NCI-H345 treated with DMSO at 0.1 percent for 48 hours (cell line): Measurements from ENCODE around the gene GPR6.
A peak's percentile ranks its signal among the peaks of the same experiment; 100 is the strongest.

Experiments used
- DNase-seq: peaks from one replicate; lab custom pipeline; 2025; ENCODE audit not compliant: unreplicated experiment; lab: John Stamatoyannopoulos, UW

The GPR6 gene, protein sequence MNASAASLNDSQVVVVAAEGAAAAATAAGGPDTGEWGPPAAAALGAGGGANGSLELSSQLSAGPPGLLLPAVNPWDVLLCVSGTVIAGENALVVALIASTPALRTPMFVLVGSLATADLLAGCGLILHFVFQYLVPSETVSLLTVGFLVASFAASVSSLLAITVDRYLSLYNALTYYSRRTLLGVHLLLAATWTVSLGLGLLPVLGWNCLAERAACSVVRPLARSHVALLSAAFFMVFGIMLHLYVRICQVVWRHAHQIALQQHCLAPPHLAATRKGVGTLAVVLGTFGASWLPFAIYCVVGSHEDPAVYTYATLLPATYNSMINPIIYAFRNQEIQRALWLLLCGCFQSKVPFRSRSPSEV

DNA sequence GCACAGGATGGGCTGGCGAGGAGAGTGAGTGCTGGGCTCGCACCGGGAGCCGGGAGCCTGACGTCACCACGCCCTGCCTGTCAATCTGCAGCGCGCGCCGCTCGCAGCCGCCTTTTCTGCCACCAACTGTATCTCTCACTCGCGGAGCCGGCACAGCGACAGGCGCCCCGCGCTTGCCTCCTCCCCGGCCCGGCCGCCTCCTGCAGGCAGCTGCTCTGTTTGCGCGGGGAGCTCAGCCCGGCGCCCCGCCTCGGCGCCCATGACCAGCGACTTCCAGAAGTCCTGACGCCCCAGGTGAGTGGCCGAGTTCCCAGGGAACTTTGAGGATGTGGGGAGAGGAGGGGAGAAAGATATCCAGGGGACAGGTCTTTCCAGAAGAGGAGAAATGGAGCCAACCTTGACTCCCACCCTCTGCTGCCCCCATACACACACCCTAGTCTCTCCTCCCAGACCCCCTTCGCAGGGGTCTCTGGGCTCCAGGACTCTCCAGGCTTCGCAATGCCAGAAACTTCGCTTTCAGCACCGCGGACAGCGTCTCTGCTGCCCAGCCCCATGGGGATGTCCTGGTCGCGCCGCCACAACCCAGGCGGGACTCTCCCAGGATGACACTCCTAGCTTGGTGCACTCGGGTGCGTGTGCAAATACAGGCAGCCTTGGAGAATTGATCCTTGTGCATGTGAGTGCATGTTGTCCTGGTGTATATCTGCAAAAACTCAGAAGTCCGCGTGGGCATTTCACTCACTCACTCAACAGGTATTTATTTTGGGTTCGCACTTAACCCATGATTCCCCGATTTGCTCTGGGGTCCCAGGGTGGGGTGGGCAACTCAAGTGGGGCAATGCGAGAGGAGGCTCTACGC is at the start of gene GPR6:
Gene GPR6 (plus strand): TSS at position 138 of the 859 bp plus-strand sequence. CDS start 802 bp downstream, outside the sequence.
- peak; percentile 83 for DNase-seq

DNA sequence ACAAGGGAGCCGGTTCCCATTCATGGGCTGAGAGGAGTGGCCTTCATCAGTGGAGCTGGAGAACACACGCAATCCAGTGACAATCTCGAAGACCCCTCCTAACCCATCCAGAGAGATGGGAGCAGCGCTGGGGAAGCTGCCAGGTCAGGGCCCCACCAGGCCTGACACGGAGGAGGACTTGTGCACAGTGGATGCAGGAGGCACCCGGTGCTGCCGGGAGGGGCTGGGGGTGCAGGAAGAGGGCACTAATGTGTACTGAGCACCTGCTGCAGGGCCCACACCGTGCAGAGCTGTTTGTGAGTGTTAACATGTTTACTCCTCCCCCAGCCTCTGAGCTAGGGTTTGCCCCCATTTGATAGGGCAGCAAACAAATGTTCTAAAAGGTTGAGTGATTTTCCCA is 43.8 kb upstream of the GPR6 start:
- no peak for DNase-seq

DNA sequence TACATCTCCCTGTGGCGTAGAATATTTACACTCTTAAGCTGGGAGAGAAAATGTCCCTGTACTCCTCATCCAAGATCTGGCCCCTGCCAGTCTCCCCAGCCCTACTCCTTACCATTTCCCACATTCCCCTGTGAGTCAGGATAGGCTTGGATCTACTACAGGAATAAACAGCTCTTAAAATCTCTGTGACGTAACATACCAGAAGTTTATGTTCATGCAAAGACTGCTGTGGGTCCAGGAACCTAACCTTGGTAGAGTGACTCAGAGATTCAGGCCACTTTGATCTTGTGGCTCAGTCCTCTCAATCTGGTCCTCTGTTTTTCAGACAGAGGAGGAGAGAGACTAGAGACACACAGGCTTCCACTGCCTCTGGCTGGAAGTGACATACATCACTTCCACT is 38.5 kb upstream of the GPR6 start:
- no peak for DNase-seq

DNA sequence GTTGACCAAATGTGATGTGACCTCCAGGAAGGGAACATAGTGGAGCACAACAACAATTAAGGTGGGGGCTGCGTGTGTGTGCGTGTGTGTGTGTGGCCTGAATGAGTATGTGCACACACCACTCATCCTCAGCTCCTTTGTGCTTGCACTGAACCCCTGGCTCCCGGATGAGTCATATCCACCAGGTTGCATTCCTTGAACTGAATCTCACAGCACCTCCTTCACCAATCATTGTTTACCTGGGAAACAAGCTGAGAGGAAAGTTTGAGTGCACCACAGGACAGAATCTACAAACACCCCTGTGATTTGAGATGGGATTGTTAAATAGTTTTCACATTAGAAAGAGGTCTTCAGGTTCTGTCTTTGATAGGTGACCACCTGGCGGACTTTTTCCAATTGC is 33.7 kb upstream of the GPR6 start:
- no peak for DNase-seq

DNA sequence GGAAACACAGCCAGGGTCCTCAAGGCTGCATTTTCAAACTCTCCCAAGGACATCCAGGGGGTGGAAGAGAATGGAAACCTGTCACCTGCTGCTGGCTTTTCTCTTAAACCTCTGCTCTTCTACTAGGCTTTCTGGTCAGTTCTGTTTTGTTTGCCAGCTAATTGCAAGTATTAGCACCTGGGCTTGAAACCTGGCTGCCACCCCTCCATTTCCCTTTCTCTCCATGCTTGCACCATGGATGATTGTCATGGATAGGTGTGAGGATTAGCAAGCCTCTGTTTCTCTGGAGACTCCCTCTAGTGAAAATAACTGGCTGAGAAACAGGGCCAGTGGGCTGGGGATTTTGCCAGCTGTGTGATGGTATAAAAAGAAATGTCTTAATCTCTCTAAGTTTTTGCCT is 33.0 kb upstream of the GPR6 start:
- no peak for DNase-seq

DNA sequence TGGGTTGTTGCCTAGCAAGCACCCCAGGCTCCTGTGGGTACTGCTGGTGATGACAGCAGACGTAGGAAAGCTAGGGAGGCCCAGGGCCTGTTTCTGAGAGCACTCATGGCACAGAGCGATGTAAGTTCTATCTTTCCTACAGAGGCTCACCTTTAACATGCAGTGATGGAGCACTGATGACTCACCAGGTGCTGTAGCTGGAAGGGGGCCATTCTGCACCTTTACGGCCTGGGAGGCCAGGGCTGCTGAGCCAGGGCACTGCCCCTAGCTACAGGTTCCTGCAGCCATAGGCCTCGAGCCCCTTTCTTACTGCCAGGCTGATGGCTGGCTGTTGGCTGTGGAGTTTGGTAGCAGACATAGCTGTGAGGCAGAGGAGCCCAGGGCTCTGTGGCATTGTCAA is 31.1 kb upstream of the GPR6 start:
- no peak for DNase-seq

DNA sequence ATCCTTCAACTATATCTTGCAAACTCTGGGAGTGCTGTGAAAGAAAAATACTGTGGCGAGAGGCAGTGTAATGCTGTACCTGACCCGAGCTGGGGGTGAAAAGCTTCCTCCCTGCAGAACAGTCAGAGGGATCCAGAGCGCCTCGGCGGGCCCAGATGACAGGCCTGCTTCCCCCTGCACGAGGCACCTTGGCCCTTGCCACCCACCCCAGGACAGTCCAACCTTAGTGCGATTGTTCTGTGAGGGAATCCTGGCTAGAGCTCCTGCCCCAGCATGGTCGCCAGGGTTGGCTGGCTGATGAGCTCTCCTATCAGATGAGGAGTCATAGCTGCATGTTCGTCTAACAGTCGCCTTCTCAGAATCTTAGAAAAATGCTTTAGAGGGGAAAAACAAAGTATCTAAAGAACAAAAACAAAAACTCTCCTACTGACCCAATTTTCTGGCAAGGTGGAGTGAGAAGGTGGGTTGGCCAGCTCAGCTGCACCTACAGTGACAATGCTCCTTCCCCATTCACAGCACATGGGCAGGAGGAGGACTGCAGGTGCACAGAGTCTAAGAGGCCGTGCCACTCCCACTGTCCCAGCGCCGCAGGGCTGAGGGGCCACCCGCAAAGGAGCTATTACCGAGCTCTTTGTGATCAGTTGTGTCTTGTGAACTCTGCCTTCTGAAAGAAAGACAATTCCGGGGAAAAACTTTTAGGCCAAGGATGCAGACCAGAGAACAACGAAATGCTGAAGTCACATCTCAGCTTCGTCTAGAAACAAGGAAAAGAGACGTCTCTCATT is 28.6 kb upstream of the GPR6 start:
- DNase-seq = no peak

DNA sequence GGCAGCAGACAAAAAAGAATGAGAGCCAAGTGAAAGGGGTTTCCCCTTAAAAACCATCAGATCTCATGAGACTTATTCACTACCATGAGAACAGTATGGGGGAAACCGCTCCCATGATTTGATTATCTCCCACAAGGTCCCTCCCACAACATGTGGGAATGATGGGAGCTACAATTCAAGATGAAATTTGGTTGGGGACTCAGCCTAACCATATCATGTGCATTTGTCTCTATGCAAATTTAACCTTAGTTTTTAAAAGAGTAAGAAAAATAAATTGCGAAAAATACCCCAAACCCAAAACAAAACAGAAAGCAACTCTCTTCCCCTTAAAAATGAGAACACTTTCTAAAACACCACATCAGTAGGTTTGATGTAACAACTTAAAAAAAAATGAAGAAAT is 22.6 kb upstream of the GPR6 start:
- no peak for DNase-seq

DNA sequence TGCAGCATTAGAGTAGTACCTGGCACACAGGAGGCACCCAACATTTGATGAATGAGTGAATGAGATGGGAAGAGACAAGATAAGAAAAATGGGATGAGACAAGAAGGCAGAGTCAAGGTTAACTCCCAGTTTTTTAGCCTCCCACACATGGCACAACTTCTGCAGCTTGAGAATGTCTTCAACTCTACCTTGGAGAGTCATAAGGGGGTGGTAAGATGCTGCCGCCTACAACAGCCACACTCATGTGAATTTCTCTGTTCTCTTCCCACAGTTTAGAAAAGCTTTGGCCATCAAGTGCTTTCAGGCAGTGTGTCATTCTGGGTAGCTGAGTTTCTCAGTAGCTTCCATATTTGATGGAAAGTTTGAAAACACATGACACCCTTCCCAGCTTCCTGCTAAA is 19.5 kb upstream of the GPR6 start:
- no peak for DNase-seq

DNA sequence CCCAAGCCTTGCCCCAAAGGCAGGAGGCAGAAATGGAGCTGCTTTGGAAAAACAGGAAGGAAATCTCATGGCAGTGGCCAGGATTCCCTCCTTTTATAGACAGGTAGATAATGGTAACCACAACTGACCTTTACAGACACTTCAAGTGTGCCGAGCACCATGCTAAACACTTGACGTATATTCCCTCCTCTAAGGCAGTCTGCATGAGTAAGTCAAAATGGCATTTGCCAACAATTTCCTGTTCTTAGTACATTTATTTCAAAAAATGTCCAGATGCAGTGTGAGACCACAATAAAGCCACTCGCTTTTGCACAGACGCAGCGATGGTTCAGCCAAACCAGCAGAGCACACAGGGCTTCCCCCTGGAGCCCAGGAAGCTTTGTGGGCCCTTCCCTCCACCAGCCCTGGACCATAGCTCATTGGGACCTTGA is 16.5 kb upstream of the GPR6 start:
- DNase-seq = no peak

DNA sequence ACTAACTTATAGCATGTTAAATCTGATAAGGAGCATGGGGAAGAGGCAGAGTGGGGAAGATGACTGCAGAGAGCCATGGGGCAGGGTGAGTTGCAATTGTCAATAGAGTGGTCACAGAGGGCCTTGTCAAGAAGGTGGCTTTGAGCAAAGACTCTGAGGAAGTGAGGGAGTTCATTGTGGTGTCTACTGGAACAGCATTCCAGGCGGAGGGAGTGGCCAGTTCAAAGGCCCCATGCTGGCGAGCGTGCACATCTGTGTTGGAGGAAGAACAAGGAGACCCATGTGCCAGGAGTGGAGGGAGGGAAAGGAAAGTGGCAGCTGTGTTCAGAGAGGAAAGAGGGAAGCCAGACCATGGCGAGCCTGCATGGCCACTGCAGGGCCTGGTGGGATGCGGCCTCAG is 15.8 kb upstream of the GPR6 start:
- DNase-seq = no peak

DNA sequence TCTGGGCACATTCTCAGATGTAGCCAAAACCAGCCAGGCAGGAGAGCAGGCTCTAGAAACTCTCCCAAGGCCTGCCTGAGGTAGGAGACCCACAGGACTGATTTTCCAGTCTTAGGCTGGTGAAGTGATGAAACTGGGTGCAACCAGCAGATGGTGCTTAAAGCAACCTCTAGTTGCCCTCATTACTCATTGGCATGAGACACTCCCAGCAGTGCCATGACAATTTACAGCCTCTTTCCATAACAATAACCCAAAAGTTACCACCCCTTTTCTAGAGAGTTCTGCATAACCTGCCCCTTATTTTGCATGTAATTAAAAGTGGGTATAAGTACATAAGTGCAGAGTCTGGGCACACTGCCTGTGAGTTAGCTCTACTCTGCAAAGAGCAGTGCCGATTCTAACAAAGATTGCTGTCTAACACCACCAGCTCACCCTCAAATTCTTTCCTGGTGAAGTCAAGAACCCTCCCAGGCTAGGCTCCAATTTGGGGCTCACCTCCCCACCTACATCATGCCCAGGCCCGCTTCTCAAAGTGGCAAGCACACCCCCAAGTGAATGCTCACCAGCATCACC is 14.4 kb upstream of the GPR6 start:
- DNase-seq = no peak

DNA sequence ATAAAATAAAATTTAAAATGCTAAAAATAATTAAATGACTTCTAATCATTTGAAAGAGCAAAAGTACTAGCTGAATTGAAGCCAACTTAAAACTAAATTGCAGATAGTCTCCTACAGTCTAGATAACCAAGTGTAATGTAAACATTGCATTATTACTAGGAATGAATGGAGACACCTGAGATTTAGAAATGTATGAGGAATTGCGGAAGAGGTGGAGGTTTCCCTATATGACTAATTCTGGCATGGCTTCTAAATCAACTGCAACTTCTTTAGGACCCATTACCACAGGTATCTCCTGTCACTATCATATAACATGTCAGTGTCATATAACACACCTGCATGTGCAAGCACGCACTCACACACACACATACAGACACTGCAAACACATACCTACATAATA is 13.2 kb upstream of the GPR6 start:
- DNase-seq = no peak

DNA sequence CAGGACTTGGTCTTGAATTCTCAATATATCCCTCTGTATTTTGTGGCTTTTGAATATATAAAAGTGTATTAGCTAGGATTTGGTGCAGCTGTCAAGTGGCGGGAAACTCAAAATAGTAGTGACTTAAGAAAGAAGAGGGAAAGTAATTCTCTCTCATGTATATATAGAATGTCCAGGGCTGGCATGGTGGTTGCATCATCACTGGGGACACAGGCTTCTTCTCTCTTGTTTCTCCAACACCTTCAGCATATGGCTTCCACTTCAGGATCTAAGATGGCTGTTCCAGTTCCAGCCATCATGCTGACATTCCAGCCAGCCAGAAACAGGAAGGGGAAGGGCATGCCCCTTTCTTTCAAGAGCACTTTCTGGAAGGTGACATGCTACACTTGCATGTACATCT is 11.8 kb upstream of the GPR6 start:
- DNase-seq = no peak

DNA sequence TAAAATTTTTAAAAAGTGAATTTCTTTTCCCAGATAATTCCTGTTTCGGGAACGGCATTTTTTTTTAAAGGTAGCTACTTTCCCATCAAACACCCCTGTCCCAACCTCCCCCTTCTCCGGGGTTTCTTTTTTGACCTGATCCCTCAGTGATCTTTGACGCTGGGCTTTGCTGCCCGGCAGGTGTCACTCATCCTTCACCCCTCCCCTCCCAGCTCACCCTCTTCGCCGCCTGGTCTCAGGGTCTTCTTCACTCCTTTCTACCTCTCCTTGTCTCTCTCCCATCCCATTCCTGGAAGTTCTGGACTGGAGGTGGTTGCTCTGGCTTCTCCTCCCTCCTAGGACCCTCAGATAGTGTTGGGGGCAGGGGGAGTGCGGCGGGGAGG is 329 bp upstream of the GPR6 start:
- DNase-seq = no peak

DNA sequence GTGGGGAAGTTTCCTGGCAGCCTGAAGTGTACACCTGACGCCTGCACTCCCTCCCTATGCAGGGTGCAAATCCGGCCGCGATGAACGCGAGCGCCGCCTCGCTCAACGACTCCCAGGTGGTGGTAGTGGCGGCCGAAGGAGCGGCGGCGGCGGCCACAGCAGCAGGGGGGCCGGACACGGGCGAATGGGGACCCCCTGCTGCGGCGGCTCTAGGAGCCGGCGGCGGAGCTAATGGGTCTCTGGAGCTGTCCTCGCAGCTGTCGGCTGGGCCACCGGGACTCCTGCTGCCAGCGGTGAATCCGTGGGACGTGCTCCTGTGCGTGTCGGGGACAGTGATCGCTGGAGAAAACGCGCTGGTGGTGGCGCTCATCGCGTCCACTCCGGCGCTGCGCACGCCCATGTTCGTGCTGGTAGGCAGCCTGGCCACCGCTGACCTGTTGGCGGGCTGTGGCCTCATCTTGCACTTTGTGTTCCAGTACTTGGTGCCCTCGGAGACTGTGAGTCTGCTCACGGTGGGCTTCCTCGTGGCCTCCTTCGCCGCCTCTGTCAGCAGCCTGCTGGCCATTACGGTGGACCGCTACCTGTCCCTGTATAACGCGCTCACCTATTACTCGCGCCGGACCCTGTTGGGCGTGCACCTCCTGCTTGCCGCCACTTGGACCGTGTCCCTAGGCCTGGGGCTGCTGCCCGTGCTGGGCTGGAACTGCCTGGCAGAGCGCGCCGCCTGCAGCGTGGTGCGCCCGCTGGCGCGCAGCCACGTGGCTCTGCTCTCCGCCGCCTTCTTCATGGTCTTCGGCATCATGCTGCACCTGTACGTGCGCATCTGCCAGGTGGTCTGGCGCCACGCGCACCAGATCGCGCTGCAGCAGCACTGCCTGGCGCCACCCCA is 1.2 kb downstream of the GPR6 start:
- DNase-seq = no peak

DNA sequence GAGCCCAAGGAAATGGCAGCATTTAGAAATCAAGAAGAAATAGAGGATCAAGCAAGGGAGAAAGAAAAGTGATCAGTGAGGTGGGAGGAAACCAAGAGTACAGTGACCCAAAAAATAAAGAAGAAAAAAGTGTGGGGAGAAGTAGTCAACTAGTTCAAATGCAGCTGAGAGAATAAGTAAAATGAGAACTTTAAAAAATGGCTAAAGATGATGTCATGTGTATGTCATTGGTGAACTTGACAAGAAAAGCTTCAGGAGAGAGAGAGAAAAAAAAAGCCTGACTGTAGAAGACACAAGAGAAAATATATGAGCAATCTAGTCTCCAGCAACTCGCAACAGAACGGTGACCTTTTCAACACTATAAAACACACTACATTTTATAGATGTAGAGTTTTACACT is 6.3 kb downstream of the GPR6 start:
- DNase-seq = no peak

DNA sequence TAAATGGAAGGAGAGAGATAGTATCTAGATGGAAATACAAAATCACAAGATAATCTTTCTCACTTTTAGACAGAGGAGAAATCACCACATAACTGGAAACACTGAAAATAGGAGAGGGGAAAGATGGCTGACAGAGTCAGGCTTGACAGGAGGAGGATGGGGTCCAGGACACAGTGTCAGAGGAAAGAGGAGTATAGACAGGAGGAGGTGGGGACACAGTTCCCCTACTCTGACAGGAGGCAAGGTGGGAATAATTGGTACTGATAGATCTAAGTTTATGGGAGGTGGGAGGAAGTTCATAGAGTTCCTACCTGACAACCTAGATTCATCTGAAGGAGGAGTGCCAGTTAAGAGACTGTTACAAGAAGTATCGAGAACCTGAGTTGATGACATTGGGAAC is 9.1 kb downstream of the GPR6 start:
- DNase-seq = no peak

DNA sequence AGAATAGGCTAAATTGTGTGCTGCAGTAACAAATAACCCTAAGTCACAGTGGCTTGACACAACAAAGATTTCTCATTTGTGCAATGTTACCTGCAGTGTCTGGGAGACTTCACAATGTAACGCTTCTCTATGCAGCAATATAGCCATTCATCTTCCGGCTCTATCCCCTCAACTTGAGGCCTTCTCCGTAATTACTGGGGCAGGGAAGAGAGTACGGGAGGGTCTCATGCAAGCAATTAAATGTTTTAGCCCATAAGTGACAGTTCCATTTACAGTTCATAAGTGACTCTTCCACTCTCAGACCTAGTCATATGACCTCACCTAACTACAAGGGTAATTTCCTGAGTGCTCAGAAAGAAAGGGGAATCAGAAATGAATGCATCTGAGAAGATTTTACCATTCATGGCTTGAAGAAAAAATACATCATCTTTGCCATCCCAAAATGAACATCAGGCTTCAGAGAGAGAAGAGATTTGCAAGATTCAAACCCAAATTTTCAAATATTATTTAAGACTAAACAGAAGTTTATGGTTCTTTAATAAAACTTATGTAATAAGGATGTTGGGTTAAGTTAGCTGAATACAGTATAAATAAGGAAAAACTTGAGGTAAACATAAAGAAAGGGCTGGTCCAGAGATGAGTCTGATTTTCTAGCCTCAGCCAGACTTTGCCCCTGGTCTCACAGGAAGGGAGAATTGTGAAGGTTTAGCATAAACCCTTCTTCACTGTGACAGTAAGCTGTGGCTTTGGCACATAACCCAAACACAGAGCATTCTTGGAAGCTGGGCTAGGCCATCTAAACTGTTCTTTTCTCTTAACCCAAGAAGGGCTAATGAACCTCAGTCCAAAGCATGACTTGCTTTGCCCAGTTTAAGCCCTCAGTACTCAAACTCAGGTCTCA is 13.3 kb downstream of the GPR6 start:
- no peak for DNase-seq
